Measurements from ENCODE around the gene ARHGAP40. TPM values are rescaled to one million over a fixed set of nuclear protein-coding genes. Genes with fewer than 3 reads are reported as not detected.

Gene ARHGAP40
- total and polyA plus RNA-seq, 2 donors (not counting 3 experiments of a cell fraction or from before 2014, with no cell fraction given): 0.18 to 0.20 TPM

DNA sequence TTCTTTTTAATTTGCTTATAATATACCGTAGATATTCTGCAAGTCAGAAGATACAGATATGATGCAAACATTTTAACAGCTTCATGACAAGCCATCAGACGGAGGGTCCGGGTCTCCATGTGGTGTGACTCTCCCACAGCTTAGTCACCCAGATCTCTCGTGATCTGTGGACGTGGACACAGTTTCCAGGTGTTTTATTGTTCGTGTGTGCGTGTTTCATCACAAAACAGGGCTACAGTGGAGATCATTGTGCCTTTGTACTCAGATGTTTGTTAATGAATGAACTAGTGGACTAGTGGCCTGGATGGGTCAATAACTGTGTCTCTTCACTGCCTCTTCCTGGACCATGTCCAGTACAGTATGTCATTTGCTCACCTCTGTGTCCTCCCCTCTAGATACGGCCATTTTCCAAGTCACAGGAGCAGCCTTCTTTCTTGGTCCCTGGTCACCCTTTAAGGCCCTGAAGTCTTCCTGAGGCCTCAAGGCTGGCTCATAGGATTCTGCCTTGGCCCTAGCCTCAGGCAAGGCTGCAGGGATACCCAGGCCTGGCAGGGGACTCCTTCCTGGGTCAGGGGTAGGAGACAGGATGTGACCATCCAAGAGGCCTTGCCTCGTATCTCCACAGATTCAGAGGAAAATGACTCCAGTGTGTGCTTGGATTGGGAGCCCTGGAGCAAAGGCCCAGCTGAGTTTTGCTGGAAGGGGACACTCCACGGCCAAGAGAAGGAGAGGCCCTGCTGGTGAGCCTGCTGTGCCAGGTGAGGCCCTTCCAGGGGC lies 16.0 kb upstream of the ARHGAP40 start:
- dilution Hi-C loops (cut with MboI; ENCODE audit: extremely low pct_ligation_motif_present, low sequenced_read_pairs) (no loop called here), intact Hi-C loops (cut with micrococcal nuclease) (no loop called here)
- Histone ChIP-seq H3K4me2 (ENCODE audit: insufficient read depth, low read length) (no peak overlapping the region), H3K9ac (replicated peaks; ENCODE audit: extremely low read depth, insufficient read depth, low read length) (no peak overlapping the region), H3K9me3 (replicated peaks; ENCODE audit: control insufficient read depth, insufficient read depth, low read length) (no peaks in the 10 kb centered on the region), H4K20me1 (replicated peaks; ENCODE audit: control insufficient read depth, extremely low read depth, insufficient read depth, low read length) (no peaks in the 10 kb centered on the region), H3K27me3 (ENCODE audit: control insufficient read depth in 2 of 2, insufficient read depth in 2 of 2, low read length in 2 of 2) (peaks cover 0 to 6% of the 10 kb centered on the region in 2 experiments), H3K79me2 (ENCODE audit: control insufficient read depth, insufficient read depth, low read length) (no peaks in the 10 kb centered on the region), H2AFZ (ENCODE audit: low read depth, low read length) (no peak overlapping the region), H3K9me1 (replicated peaks; ENCODE audit: control insufficient read depth, extremely low read depth, insufficient read depth, low read length) (no peaks in the 10 kb centered on the region), H3K27ac (ENCODE audit: insufficient read depth, low read depth, low read length) (no peak overlapping the region), H3K4me3 (replicated peaks in 1 of 3; ENCODE audit: insufficient read depth in 1 of 3, low read depth in 1 of 3, low read length in 3 of 3) (no peak overlapping the region), H3K4me1 (ENCODE audit: control insufficient read depth, extremely low read depth, insufficient read depth, low read length) (no peaks in the 10 kb centered on the region), H3K36me3 (ENCODE audit: control insufficient read depth in 2 of 2, extremely low read depth in 1 of 2, insufficient read depth in 2 of 2, low read length in 2 of 2) (no peaks in the 10 kb centered on the region)
- ChIA-PET POLR2A (no interaction called here), CTCF (no interaction called here)
- DNase-seq (ENCODE audit: low read depth, low spot score): no peak
- FAIRE-seq: no peak
- no peak for TF ChIP-seq MYC (IDR thresholded peaks at IDR 0.05; ENCODE audit: low read depth, low read length)
- BruUV-seq (replicated peaks): no TSS peak

- no peak overlapping the region for H3K4me3 ChIP-seq (replicated peaks in 1 of 3; ENCODE audit: insufficient read depth in 1 of 3, low read depth in 1 of 3, low read length in 3 of 3)
- intact Hi-C loops (cut with micrococcal nuclease): no loop called here
- no peak overlapping the region for H3K9ac ChIP-seq (replicated peaks; ENCODE audit: extremely low read depth, insufficient read depth, low read length)
- H3K79me2 ChIP-seq (ENCODE audit: control insufficient read depth, insufficient read depth, low read length): no peaks in the 10 kb centered on the region
- BruUV-seq (replicated peaks): no TSS peak
- H3K27ac ChIP-seq (ENCODE audit: insufficient read depth, low read depth, low read length): no peak overlapping the region
- CTCF ChIA-PET: no interaction called here
- dilution Hi-C loops (cut with MboI; ENCODE audit: extremely low pct_ligation_motif_present, low sequenced_read_pairs): no loop called here
- no peaks in the 10 kb centered on the region for H3K36me3 ChIP-seq (ENCODE audit: control insufficient read depth in 2 of 2, extremely low read depth in 1 of 2, insufficient read depth in 2 of 2, low read length in 2 of 2)
- no peaks in the 10 kb centered on the region for H4K20me1 ChIP-seq (replicated peaks; ENCODE audit: control insufficient read depth, extremely low read depth, insufficient read depth, low read length)
- no peaks in the 10 kb centered on the region for H3K9me3 ChIP-seq (replicated peaks; ENCODE audit: control insufficient read depth, insufficient read depth, low read length)
- peaks cover 0 to 6% of the 10 kb centered on the region in 2 experiments for H3K27me3 ChIP-seq (ENCODE audit: control insufficient read depth in 2 of 2, insufficient read depth in 2 of 2, low read length in 2 of 2)
- POLR2A ChIA-PET: no interaction called here
- FAIRE-seq (no peak), DNase-seq (ENCODE audit: low read depth, low spot score) (no peak)
- H3K4me1 ChIP-seq (ENCODE audit: control insufficient read depth, extremely low read depth, insufficient read depth, low read length): no peaks in the 10 kb centered on the region
- TF ChIP-seq EZH2 (IDR thresholded peaks at IDR 0.05; ENCODE audit: borderline replicate concordance, low read depth, low read length, severe bottlenecking) (no peak), FOS (IDR thresholded peaks at IDR 0.05; ENCODE audit: borderline replicate concordance, insufficient read depth, low read length) (no peak), CTCF (IDR thresholded peaks at IDR 0.05; ENCODE audit: extremely low read depth in 1 of 2, insufficient read depth in 1 of 2, low read depth in 1 of 2, low read length in 2 of 2) (no peak), JUN (IDR thresholded peaks at IDR 0.05; ENCODE audit: borderline replicate concordance, insufficient read depth, insufficient read length, low read depth) (no peak), POLR2A (IDR thresholded peaks at IDR 0.05; ENCODE audit: low read depth, low read length) (no peak), MYC (IDR thresholded peaks at IDR 0.05; ENCODE audit: low read depth, low read length) (no peak), GATA2 (IDR thresholded peaks at IDR 0.05; ENCODE audit: insufficient read depth, insufficient read length, low read depth, low read length) (no peak), POLR2AphosphoS5 (IDR thresholded peaks at IDR 0.05; ENCODE audit: insufficient read depth, low read depth, low read length) (no peak)
- TF ChIP-seq, protein P1, sequence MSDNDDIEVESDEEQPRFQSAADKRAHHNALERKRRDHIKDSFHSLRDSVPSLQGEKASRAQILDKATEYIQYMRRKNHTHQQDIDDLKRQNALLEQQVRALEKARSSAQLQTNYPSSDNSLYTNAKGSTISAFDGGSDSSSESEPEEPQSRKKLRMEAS (IDR thresholded peaks at IDR 0.05; ENCODE audit: insufficient read depth, insufficient read length): no peak
- no peak overlapping the region for H3K4me2 ChIP-seq (ENCODE audit: insufficient read depth, low read length)
- H2AFZ ChIP-seq (ENCODE audit: low read depth, low read length): no peak overlapping the region
- H3K9me1 ChIP-seq (replicated peaks; ENCODE audit: control insufficient read depth, extremely low read depth, insufficient read depth, low read length): no peaks in the 10 kb centered on the region
Observed at GRCh38 chr20:38586181-38586525, 15.5 kb upstream of the ARHGAP40 start.

All from endothelial cell of umbilical vein (primary cell).